Measurements from ENCODE around the gene SDC3.
"Not testable (repeated sequence)": the region's sequence is repeated elsewhere in the genome, so short reads cannot be mapped to it uniquely, and the experiment has no call there.

SDC3 gene, protein sequence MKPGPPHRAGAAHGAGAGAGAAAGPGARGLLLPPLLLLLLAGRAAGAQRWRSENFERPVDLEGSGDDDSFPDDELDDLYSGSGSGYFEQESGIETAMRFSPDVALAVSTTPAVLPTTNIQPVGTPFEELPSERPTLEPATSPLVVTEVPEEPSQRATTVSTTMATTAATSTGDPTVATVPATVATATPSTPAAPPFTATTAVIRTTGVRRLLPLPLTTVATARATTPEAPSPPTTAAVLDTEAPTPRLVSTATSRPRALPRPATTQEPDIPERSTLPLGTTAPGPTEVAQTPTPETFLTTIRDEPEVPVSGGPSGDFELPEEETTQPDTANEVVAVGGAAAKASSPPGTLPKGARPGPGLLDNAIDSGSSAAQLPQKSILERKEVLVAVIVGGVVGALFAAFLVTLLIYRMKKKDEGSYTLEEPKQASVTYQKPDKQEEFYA

DNA sequence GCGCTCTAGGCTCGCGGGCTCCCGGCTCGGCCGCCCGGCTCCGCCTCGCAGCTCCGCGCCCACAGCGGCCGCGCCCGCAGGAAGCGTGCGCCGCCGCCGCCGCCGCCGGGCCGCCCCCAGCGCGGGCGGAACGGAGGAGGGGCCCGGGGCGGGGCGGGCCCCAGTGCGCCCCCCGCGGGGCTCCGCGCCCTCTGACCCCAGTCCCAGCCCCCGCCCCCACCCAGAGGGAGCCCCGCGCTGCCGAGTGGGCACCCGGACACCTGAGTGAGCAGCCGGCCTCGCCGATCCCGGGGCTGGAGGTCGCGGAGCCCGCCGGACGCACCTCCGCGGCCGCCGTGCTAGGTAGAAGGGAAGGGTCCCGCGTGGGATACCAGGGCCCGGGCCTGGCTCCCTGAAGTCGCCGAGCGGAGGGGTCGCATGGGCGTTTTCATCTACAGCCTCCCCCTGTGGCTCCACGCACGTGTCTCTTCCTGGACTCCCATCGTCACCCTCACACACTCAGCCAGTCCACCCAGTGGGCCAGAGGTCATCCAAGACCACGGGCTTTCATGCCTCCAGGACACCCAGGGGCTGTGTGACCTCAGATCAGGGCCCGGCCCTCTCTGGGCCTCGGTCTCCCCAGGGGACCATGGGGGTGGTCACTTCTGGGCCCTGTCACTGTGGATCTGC, at the start of gene SDC3:
SDC3 (minus strand) TSS at position 63 of the 669 bp plus-strand sequence. CDS start 172 bp downstream, outside the sequence.
- no peak for DNase-seq

DNA sequence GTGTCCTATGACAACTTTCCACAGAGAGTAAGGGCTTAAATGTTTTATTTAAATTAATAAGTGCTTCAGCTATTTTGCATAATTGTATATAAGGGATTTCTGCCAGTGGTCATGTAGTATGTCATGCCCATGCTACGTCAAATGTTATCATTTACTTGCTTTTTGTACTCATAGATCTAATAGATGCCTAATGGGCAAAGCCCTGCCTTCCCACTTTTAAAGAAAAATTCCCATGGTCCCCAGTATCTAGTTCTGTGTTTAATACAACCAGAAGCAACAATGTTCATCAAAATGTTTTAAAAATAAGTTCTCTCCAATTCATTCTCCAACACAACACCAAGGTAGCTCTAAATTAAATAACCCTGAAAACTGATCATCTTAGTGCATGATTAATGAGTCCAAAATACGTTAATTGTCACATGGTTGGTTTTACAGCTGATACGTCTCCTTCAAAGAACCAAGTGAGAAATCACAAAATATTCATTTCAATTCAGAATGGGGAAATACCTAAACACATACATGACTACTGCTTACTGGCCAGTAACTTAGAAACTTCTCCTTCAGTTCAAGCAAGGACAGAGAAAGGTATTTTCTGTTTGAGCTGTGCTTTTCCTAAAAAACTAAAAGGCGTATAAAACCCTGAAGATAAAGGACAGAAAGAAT, 49.1 kb upstream of the SDC3 start:
- no peak for DNase-seq

DNA sequence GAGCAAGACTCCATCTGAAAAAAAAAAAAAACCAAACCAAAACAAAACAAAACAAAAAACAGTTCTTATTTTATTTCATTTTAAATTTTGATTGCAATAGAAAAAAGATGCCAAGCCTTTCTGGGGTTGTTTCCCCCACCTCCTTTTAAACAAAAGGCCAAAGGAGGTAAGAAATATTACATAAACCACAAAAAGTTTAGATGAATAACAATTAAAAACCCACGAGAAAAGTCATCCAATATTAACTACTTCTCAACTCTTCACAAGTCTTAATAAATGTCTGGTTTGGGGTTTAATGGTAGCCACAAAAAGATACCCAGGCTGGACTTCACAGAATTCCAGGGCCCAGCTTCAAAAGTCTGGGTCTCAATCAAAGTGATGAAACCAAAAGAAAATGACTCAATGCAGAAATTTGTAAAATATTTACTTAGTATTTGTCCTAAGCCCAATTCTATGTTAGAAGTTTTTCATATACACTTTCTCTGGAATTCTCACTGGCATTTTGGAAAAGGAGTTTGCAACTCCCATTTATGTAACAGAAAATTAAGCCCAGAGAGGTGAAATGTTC, 47.0 kb upstream of the SDC3 start:
- no peak for DNase-seq

DNA sequence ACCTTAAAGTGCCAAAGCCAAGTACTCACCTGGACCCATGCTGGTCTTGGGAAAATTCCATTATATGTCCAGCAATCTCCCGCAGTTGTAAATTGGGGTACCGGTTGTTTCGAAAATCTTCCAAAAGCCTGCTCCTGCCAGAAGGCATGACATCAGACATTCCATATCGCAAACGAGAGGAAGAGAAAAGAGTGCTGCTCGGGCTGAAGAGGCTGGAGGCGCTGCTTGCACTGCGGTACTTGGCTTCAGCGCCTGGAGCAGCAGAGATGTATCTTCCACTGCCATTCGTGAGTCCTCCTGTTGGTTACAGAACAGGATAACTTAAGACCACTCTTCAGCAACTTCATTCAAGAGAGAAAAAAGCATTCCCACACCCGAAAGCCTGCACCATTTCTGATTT, 45.1 kb upstream of the SDC3 start:
- no peak for DNase-seq

DNA sequence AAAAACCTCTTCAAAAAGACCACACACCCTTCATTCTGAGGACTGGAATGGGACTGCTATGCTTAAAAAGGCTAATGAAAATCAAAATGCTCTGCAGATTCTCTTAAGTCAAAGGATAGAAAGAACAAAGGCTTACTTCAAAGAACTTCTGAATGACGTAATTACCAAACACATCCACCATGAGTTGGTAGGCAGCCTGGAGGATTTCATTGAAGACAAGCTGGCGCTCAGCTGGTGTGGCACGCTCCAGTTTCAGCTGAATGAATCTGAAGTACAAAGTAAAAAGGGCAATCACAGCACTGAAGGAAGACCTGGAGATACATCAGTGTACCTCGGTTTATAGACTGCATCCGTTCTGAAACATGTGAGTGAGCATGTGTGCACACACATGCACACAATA, 43.5 kb upstream of the SDC3 start:
- DNase-seq, result no peak

DNA sequence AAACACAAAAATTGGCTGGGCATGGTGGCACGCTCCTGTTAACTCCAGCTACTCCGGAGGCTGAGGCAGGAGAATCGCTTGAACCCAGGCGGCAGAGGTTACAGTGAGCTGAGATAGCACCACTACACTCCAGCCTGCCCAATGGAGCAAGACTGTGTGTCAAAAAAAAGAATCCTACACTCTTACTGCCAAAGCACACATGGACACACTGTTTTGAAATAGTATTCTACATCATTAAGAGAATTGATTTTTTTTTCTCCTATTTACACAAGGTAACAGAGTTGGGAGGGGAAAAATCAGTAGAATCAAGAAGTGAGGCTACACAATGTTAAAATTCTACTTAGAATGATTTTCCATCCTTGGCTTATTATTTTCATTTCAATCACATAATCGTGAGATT, 42.1 kb upstream of the SDC3 start:
- DNase-seq, result no peak

DNA sequence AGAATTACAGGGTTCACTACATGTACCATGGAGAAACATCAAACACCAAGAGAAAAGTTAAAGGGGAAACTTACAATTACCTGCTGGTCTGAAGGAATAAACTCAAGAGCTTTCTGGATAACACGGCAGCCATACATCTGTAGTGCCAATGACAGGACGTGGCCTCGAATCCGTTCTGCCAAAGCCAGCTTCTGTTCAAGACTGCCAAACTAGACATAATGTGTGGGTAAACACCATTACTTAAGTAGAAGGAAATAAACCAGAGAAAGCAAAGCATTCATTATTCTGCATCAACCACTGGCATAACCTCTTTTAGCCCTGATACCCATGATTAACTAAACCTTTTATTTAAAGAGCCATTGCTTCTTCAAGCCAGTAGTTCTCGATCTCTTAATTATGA, 41.5 kb upstream of the SDC3 start:
- DNase-seq, result no peak

DNA sequence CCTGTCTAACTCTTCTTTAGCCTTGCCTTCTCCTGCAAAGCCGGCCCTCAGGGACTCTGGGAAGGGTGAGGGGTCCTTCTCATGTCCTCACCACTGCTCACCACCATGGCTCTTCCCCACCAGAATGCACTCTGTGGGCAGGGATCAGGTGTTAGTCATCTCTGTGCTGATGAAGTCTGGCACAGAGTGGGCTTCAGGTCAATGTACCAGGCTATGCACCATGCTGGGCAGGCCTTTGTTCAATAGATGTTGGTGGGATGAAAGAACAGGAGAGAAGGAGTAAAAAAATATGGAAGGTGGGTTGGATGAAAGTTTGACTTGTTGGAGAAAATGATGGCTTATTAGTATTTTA, 40.9 kb upstream of the SDC3 start:
- DNase-seq, result not testable (repeated sequence)

DNA sequence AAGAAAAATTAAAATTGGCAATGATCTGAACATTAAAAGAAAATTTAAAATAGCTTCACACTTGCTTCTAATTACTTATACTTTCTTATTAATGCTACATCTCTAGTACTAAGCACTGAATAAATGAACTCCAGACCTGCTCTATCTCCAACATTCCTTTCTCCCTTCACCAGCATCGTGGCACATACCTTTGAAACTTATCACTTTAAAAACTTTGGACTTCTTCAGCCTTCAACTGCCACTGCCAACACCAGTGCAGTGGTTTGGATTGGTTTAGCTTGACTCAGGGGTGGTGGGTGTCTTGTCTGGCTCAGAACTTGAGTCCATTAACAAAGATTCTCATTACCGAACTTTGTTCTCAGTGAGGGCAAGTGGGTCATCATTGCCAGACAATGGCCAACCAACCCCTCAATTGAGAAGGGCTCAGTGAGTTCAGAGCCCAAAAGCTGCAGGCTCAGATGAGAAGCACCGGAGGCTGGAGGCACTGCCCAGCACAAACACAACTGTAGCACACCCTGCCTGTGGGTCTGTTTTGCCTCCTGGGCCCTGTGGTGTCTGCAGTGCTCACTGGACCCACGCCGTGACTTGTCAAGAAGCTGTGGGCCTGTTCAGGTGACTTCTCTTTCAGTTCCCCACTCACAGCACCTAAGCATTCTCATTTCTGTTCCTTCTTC, 40.4 kb upstream of the SDC3 start:
- DNase-seq, result not testable (repeated sequence)

DNA sequence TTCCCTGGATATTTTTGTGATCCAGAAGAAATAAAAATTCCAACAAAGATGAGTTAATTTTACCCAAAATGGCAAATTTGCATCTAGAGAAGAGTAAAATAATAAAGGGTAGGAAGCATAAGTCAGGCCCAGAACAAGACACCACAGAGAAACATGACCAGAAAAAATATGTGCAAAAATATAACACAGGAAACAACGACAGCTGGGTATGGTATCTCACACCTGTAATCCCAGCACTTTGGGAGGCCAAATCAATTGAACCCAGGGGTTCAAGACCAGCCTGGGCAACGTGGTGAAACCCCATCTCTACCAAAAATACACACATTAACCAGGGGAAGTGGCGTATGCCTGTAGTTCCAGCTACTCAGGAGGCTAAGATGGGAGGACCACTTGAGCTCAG, 39.7 kb upstream of the SDC3 start:
- DNase-seq, result no peak

DNA sequence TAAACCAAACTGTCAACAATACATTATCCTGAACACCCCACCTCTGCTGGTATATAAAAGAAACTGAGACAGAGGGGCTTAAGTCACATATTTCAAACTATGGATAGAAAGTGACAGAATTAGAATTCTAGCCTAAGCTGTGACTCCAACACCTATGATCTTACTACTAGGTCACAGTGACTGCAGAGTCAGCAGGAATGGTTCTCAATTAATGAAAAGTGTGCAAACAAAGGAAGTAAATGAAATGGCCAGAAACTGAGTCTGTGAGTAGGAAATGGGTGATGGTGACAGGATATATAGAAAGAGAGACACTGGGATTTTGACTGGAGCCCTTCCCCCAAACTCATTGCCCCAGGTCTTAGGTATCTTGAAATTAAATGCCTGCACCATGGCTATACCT, 38.7 kb upstream of the SDC3 start:
- DNase-seq, result no peak

DNA sequence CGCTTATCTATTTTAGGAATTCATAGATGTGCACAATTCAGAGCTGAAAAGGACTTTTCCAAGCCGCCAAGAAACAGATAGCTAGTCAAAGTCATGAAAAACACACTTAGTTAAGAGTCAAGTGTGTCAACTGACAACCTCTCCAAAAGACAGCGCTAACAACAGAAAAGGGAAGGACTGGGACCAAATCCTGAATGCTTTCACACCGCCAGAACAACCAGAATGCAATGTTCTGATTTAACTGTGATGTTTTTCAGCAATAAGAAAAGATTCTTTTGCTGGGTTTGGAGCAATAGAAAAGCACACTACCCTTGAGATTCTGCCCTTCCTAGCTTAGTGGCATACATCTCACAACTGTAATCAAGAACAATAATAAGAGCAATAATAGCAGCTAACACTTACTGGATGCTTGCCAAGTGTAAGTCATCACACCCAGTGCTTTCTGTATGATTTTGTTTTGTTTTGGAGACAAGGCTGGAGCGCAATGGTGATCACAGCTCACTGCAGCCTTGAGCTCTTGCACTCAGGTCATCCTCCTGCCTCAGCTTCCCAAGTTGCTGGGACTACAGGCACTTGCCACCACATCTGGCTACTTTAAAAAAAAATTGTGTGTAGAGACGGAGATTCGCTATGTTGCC, 33.9 kb upstream of the SDC3 start:
- no peak for DNase-seq

DNA sequence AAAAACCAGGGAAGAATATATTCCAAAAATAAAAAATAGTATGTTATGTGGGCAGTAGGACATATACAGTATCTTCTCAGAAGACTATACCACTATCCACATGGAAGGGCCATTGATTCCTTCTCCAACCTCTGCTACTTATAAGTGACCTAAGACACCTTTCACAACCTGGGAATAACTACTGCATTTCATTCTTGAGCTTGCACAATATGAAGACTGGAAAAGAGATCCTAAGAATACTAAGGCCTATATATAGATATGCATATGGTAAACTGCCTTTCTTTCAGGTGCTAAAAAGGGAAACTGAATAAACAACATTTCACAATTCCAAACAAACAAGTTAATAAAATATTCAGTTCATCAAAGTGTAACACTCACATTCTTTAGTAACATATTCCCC, 32.0 kb upstream of the SDC3 start:
- DNase-seq, result no peak

DNA sequence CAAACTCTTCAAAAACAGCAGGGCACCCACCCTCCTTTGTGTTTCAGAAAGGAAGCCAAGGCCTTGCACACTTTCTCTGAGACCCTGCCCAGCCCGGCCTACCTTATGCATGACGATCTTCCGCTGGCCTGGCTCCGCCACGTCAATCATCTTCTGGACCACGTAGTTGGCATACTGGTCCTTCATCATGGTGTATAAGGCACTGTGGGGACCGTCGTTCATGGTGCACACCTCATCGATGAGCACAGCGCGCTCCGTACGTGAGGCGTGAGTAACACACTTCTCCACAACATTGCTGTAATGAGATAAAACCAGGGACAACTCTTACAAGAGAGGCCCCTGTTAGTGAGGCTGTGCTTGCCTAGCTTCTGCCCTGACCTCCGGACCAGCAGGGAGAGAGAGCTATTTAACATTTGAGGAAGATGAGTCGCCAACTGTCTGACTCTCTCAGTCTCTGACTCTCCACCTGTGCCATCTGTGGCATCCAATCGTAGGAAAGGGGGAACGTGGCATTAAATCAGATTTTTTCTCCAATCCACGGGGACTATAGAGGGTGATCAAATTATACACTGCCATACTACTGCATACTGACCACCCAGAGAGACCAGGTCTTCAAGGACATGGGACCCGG, 28.1 kb upstream of the SDC3 start:
- no peak for DNase-seq

DNA sequence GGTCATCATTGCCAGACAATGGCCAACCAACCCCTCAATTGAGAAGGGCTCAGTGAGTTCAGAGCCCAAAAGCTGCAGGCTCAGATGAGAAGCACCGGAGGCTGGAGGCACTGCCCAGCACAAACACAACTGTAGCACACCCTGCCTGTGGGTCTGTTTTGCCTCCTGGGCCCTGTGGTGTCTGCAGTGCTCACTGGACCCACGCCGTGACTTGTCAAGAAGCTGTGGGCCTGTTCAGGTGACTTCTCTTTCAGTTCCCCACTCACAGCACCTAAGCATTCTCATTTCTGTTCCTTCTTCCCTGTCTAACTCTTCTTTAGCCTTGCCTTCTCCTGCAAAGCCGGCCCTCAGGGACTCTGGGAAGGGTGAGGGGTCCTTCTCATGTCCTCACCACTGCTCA, 27.2 kb upstream of the SDC3 start:
- DNase-seq, result not testable (repeated sequence)

DNA sequence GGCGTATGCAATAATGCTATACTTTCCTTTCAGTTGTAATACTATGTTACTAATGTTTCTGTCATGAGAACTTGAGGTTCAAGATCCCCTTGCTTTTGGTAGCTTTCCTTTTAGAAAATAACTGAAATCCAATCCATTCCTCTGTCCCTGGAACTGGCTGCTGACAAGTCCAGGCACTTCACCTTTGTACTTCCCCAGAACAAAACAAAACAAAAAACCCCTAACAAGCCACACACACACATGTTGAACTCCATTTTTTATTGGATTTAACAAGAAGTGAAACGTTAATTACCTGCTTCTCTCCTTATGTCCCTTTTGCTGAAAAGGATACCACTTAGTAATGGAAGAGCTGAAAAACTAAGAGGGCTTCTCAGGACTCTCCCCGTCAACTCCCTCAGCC, 26.1 kb upstream of the SDC3 start:
- no peak for DNase-seq

DNA sequence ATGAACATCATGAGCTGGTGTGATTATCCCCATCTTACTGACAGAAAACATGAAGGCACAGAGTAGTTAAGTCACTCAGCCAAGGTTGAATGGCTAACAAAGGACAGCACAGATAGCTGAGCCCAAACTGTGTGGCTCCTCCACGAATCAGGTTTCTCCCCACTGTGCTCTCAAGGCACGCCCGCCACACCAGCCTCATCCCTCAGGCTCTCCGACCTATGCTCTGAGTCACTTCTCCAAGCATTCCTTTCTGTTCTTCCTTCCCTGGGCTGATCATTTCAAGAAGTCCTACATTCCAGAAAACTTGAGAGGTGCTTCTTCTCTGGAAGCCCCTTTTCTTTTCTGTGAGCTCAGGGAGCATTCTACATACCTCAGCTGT, 25.3 kb upstream of the SDC3 start:
- DNase-seq, result no peak

DNA sequence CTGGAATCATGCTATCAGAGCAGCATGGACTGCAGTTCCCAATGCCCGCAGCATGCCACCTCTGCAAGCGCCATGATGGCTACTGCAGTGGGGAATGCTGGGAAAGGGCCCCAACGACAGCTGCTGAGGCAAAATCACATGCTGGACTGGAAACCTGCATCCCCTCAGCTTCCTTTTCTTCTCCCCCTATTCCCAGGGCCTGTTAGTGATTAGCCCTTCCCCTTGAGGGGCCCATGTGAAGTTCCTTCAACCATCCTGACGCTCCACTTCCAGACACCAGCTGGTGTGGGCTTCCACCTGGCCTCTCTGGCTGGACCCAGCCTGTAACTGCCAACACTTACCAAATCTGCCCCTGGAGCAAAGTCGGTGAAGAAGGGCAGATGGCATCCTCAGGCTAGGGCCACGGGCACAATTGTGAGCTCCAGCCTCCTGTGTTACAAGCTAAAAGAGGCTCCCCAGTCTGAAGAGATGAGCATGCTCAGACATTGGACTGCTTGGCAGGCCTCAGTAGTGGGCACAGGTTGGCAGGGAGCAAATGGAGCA, 22.1 kb upstream of the SDC3 start:
- DNase-seq, result no peak

DNA sequence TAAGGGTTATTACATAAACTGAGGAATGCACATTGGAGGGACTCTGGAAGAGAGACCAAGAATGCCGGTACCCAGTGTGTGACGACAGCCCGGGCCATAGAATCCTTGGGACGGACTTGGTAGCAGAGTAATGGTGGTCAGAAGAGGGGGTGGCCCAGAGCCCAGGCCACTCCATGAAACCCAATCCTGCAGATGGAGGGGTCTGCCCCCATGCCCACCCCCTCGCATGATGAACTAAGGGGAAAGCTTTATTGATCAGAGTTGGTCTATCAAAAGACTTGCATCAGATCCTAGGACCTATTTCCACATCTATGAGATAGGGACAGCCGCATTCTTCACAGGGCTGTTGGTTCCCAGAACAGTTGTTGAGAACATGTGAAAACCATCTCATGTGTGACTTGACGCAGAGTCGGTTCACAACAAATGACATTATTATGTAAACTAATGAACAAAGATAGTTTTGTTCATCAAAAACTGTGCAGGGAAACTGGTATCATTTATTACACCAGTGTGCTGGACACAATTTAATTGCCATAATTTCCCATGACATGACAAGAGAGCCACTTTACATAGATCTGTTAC, 21.5 kb upstream of the SDC3 start:
- no peak for DNase-seq

DNA sequence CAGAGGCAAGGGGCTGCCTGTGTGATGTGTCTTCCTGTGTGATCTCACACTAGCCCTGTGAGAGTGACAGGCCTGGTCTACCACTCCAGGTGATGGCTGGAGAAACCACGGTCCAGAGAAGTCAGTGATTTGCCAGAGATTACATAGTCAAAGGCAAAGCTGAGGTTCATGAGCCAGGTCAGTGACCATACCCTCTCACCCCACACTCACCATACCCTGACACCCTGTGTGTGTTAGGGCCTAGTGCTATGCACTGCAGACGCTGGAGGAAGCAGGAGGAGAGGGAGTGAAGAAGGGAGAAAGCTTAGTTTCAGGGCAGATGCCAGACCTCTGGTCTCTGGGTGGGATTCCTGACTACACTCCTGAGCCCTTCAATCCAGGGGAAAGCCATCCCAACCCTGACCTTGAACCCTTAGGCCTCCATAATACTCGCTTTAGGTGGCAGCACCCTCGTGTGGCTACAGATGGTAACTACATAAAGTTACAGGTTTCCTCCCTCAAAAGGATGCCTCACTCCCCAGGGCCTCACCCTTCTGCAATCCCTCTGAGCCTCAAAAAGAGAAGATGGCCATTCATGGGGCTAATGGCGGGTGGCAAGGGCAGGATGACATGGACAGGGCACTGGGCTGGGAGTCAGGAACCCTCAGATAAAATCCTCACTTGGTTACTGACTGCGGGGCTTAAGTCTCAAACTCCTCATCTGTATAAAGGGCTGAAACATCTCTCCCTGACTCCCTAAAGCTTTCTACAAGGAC, 20.8 kb upstream of the SDC3 start:
- peak; percentile 68 for DNase-seq

DNA sequence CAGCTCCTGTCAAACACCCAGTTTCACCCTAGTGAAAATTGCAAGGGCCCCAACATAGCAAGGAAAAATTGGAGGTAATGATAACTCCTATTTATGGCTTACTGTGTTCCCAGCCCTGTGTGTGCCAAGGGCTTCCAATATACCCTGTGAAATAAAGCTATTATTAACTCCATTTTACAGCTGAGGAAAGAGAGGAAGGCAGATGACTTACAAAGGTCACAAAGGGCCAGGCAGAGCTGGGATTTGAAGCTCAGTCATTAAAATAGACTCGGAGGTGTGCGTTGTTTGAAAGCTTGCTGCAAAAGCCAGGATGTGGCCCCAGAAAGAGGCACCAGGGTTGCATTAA, 20.2 kb upstream of the SDC3 start:
- DNase-seq, result no peak

Data from NK-92 treated with Interleukin-12 subunit alpha and Interleukin-12 subunit beta, amount 100 ng/mL, for 24 hours (cell line).